SK-N-SH treated with all-trans-retinoic acid at 6 μM for 48 hours (cell line): ENCODE measurements around the gene ANKS1A.

Experiments used
- ARNTL ChIP-seq: fragments of 450-650 bp; formaldehyde crosslinking; IDR thresholded peaks from 2 replicates; pipeline ENCODE4 v1.5.0; 2020; ENCODE audit warnings: low read depth, mild to moderate bottlenecking, moderate library complexity, borderline replicate concordance
- POU6F1 ChIP-seq: fragments of 250-450 bp; sonication (Bioruptor Pico); IDR thresholded peaks from 2 replicates; pipeline ENCODE4 v1.8.0; 2021; ENCODE audit warnings: low read depth, mild to moderate bottlenecking, moderate library complexity, borderline replicate concordance
- SNAI2 ChIP-seq: fragments of 250-450 bp; sonication (Bioruptor Pico); IDR thresholded peaks from 2 replicates; pipeline ENCODE4 v1.5.0; 2020; ENCODE audit warnings: mild to moderate bottlenecking, moderate library complexity
- ZFP30 ChIP-seq: fragments of 450-650 bp; formaldehyde crosslinking; IDR thresholded peaks from 2 replicates; pipeline ENCODE4 v1.5.0; 2022; ENCODE audit warnings: mild to moderate bottlenecking, moderate library complexity
- TF ChIP-seq, protein P1 (sequence below): fragments of 250-450 bp; sonication (Bioruptor Pico); IDR thresholded peaks from 2 replicates; pipeline ENCODE4 v1.5.1; 2020; ENCODE audit warnings: low read depth, mild to moderate bottlenecking, moderate library complexity

- TF ChIP-seq ARNTL (CRISPR knock-in tag) (no peak), SNAI2 (no peak), POU6F1 (CRISPR knock-in tag) (no peak), ZFP30 (CRISPR knock-in tag) (no peak)
- TF ChIP-seq, protein P1, sequence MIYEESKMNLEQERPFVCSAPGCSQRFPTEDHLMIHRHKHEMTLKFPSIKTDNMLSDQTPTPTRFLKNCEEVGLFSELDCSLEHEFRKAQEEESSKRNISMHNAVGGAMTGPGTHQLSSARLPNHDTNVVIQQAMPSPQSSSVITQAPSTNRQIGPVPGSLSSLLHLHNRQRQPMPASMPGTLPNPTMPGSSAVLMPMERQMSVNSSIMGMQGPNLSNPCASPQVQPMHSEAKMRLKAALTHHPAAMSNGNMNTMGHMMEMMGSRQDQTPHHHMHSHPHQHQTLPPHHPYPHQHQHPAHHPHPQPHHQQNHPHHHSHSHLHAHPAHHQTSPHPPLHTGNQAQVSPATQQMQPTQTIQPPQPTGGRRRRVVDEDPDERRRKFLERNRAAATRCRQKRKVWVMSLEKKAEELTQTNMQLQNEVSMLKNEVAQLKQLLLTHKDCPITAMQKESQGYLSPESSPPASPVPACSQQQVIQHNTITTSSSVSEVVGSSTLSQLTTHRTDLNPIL (CRISPR knock-in tag): no peak
These were observed 37.7 kb upstream of the ANKS1A start for GRCh38 chr6:34851361-34851760.
